Measurements from ENCODE around the gene OR52I2.
A peak's percentile ranks its signal among the peaks of the same experiment; 100 is the strongest.

The OR52I2 gene

DNA sequence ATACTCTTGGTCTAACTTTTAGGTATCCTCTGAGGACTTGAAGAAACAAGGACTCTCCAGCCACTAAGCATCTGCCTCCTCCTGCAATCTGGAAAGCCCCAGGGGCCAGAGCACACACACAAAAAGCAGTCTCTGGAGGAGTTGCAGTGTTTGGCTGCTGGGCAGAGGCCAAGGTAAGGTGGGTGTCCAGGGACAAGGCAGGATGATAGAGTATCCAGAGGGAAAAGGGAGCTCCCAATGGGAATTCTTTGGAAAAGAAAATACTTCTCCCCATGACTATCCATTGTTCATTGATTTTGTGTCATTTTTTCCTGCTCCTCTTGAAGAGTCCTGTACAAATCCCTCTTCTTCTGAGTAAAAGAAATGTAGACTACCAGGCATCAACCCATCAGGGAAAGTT is at the start of gene OR52I2:
TSS of gene OR52I2 (plus strand) at position 301 of the 400 bp plus-strand sequence.
- DNase-seq (ENCODE audit: low read depth in 2 of 2): no peak

DNA sequence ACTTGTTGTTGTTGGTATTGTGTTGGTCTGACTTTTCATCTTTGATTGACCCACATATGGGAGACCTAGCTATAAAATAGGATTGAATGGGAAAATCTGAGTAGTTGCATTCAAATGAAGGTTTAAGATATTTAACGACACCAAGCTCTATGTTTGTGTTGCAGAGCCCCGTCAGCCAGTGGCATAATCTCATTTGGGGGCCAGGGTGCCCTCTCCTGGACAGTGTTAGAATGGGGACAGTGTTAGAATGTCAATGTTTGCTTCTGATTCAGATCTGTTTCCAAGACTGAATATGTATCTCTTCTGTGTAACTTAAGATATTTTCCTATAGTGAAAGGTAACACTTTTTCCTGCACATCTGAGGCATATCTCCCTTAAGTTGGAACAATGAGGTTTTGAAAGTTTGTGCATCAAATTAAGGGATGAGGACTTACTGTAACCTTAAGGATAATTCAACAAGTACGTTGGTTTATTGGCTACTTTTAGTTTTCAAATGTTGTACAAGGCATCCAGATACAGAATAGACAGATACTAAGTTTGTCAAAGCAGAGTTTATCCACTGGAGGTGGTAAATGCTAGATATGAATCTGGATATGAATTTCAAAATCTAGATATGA is 41.8 kb upstream of the OR52I2 start:
- peak in 1 of 2 donors; percentile 12 for DNase-seq (ENCODE audit: low read depth in 2 of 2)

GRCh38 chr11:4541071-4541470 is 40.5 kb upstream of the OR52I2 start:
- DNase-seq (ENCODE audit: low read depth in 2 of 2): no peak

DNA sequence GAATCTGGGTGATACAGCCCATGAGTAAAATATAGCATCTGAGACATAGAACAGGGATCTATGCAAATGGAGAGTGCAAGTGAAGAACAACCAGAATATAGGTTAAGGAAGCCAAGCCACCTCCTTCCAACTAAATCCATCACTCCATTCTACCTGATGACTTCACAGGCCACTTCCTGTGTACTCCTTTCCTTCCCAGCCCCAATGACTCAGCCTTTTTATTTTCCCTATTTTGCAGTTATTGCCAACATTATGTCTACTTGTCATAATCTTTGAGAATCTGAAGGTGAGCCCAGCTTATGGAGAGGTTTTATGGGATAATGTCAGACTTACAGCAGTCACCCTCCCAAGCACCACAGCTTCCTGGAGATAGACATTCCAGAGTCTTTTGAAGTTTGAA is 38.0 kb upstream of the OR52I2 start:
- DNase-seq (ENCODE audit: low read depth in 2 of 2): no peak

DNA sequence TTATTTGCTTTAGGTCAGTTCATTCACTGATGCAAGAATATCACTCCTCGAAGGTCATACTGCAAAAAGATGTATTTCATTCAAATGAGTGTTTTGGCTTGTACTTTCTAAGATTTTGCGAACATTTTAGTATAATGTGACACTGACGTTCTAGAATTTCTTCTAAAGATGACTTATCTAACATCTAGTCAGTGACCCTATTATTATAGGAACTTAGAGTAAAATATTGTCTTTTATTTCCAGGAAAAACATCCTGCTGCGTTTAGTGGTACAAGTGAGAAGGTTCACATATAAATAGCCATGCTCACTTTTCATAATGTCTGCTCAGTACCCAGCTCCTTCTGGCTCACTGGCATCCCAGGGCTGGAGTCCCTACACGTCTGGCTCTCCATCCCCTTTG is 36.7 kb upstream of the OR52I2 start, which contains the start of gene OR52M1:
TSS of gene OR52M1 (plus strand) at position 301 of the 400 bp plus-strand sequence. CDS start at position 301, 0 bp downstream.
- DNase-seq (ENCODE audit: low read depth in 2 of 2): no peak

DNA sequence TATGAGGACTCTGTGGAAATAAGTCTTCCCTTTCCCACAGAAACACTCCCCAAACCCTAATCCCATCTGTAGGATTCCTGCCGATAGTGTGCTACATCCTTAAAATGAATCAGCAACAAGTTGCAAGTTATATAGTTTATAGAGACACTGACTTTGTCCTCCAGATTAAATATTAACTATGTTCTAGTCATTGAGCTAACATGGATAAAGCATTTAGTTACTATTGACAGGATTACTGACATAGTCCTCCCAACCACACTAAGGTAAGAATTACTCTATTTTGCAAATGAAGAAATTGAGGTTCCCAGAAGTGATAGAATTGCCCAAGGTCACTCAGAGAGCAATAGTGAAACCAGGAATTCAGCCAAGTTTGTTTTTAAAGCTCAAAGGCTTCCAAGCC is 34.7 kb upstream of the OR52I2 start:
- no peak for DNase-seq (ENCODE audit: low read depth in 2 of 2)

- no peak for DNase-seq (ENCODE audit: low read depth in 2 of 2)
Observed at GRCh38 chr11:4547416-4547815, 34.1 kb upstream of the OR52I2 start.

DNA sequence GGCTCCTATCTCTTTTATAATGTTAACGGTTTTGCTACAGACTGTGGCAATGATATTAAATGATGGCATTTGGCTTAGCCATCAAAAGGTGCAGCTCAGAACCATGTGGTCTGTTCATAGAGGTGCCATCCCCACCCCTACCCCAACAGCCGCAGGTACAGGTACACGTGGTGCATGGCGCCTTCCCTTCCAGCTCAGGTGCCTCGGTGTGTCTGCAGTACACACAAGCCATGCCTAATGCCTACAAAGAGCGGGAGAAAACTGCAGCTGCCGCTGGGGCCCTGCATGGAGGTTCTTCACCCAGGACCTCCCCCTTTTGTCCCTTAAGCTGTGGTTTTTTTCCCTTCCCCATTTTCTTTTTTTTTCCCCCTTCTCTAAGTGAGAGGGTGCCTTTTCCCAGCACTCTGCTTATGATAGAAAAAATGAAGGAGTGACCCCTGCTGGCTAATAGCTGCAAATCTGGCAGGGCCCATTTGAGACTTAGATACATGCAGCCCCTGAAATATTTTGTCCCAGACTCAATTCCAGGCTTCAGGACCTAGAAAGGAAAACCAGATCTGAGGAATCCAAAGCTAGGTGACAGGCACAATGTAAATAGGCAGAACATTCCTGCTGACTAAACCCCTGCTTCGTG is 30.1 kb upstream of the OR52I2 start:
- no peak for DNase-seq (ENCODE audit: low read depth in 2 of 2)

- no peak for DNase-seq (ENCODE audit: low read depth in 2 of 2)
Observed at GRCh38 chr11:4559527-4560440, 21.8 kb upstream of the OR52I2 start.

GRCh38 chr11:4560467-4560866 is 21.1 kb upstream of the OR52I2 start:
- DNase-seq (ENCODE audit: low read depth in 2 of 2): no peak

DNA sequence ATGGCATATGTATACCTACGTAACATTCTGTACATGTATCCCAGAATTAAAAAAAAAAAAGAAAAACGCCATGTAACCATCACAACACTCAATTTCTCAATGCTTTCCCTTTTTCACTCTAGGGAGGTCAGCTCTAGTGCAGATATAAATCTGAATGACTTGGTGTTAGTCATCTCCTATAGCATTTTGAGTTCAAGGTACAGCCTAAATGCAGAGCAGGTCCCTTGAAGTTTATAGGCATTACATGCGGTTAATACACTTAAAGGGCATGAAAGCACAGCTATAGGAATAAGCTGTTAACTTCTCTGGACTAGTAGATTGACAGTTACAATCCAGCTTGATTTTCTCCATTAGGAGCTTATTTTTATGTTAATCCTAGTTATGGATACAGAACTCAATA is 16.2 kb upstream of the OR52I2 start:
- no peak for DNase-seq (ENCODE audit: low read depth in 2 of 2)

- no peak for DNase-seq (ENCODE audit: low read depth in 2 of 2)
Observed at GRCh38 chr11:4569075-4569474, 12.5 kb upstream of the OR52I2 start.

DNA sequence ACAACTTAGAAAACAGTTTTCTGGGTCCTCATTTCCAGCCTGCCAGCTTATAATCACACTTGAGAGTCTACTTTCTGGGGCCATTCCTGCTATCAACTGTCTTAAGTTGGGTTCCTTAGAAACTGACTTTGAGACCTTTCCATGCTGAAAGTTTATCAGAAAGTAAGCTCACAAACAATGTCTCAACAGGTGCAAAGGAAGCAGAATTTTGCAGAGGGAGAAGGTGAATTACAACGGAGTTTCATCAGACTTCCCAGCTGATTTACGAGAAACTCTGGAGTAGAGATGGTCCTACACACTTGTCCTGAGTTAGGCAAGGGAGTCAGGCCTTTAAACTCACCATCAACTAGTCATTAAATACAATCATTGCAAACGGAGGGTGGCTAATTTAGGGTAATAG is 4.7 kb upstream of the OR52I2 start:
- DNase-seq (ENCODE audit: low read depth in 2 of 2): no peak

DNA sequence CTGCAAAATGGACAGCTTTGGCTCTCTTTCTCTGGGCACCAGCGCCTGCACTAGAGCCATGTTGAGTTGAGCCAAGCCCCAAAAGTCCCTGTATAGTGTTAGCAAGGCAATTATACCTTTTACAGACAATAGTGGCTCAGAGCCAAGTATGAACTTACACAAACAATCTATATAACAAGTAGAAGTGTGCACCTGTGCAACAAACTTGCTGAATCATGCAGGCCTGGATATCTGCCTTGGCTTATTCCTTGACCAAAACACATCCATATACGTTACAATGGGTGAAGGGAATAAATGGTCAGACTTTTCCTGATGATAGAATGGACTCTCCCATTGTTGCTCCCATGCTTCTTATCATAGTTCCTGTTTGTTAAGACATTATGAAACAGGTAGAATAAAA is 3.8 kb upstream of the OR52I2 start:
- DNase-seq (ENCODE audit: low read depth in 2 of 2): no peak

DNA sequence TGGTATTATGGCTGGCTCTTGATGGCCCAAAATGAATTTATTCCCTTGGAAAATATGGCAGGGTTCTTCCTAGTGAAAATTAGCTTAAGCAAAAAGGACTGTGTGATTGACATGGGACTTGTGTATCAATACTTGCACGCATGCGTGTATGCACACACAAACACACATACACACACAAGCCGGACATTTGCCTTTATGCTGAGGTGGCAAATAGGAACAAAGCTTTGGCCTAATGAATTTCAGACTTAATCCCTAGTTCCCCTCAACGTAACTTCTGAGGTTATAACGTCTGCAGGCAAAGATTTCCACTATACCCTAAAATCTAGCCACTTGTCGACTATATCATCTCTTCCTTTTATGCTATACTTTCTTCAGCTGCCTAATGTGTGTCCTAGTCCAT is 2.9 kb upstream of the OR52I2 start:
- DNase-seq (ENCODE audit: low read depth in 2 of 2): no peak

DNA sequence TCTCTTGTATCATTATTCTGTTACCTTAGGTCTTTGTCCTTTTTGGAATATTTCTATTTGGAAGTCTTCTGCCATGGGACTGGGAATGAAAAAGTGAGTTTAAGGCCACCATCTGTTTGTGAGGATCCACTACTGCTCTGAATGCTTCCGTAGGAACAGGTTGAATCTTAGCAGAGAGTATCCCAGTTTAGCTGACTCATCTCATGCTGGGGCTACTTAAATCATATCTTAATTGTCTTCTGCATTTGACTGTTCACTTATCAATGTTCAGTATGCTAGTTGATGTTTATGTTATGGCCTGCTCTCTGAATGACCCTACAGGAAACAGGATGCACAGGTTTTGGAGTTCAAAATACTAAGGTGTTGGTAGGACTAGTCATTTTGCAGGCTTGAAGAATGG is 1.4 kb upstream of the OR52I2 start:
- no peak for DNase-seq (ENCODE audit: low read depth in 2 of 2)

GRCh38 chr11:4589017-4589416 is 7.5 kb downstream of the OR52I2 start:
- DNase-seq (ENCODE audit: low read depth in 2 of 2): no peak

DNA sequence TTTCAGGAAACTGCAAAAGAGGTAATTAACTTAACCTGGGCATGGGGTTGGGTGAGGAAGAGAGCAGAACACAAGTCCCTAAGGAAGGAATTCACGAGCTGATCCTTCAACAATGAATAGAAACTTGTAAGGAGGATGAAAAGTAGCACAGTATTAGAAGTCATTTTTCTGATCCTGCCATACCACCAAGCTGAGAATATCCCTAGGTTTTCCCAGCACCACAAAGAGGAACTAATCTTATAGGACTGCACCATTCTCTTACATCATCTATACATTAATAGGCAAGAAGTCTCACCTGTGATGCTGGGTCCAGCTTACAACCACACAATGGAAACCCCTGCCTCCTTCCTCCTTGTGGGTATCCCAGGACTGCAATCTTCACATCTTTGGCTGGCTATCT is 12.2 kb downstream of the OR52I2 start, which contains the start of gene OR52I1:
TSS of gene OR52I1 (plus strand) at position 301 of the 400 bp plus-strand sequence. CDS start at position 301, 0 bp downstream.
- no peak for DNase-seq (ENCODE audit: low read depth in 2 of 2)

- no peak for DNase-seq (ENCODE audit: low read depth in 2 of 2)
Observed at GRCh38 chr11:4605057-4605456, 23.5 kb downstream of the OR52I2 start.

DNA sequence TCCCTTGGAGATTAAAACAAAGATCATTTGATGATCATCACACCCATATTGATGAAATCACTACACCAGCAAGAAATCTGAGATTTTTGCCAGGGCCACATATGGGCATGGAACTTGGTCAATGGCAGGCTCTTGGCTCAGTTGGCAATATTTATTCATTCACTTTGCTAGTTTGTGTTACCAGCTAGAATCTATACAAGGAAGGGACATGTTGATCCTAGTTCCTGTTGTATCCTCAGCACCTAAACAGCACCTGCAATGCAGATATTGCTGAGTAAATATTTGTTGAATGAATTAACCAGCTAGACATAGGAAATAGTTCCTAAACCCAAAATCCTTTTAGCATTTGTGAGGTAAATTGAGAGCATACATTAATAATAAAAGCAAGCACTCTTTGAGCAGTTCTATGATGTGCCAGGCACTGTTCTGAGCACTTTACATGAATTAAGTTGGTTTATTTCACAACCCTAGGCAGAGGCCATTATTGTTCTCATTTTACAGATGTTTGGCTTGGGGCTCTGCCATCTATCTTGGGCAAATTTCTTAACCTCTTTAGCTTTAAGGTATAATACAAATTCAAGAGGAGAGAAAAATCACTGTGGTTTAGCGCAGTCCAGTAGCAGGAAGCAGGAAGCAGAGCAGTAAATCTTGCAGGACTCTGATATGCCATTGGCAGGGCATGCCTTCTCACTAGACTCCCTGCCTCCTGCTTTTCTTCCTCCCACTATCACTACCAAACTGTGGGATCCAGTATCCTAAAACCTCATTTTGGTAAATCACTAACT is 24.9 kb downstream of the OR52I2 start:
- DNase-seq (ENCODE audit: low read depth in 2 of 2): no peak

DNA sequence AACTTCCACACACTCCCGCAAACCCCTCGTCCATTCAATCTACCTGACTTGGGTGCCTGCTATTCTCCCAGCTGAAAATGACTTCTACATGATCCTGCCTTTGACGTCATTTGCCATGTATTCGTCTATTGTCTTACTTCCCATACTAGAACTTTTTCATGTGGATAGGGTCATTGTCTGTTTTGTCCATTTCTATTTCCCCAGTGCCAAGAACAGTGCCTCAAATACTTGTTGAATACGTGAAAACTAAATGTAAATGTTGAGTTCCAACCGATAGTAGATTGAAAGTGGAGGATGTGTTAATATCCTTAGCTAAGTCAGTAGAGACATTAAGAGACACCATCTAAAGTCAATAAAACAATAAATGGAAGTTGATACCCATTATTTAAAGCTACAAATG is 25.6 kb downstream of the OR52I2 start:
- DNase-seq (ENCODE audit: low read depth in 2 of 2): no peak
